NCI-H1092 treated with DMSO at 0.1 percent for 48 hours (cell line): Measurements from ENCODE around the gene PIP5K1B.

Experiments
- DNase-seq: peaks from one replicate; lab custom pipeline; 2025; lab: John Stamatoyannopoulos, UW

Gene PIP5K1B

DNA sequence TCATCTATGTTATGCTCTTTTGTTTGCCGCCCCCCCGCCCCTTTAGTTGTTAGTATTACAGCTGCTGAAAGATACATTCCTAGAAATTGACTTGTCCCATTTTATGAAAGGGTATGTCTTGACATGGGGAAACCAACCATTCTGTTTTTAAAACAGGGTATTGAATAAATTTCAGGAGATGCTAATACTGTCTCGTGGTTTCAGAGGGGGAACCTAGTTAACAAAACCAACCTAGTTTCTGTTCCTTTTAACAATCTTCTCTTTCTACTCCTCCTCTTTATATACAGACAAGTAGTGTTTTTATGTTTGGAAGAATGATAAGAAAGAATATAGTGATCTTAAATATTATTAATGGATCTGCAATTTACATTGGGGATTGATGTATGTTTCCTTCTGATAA lies 3.5 kb downstream of the PIP5K1B start:
- no peak for DNase-seq

DNA sequence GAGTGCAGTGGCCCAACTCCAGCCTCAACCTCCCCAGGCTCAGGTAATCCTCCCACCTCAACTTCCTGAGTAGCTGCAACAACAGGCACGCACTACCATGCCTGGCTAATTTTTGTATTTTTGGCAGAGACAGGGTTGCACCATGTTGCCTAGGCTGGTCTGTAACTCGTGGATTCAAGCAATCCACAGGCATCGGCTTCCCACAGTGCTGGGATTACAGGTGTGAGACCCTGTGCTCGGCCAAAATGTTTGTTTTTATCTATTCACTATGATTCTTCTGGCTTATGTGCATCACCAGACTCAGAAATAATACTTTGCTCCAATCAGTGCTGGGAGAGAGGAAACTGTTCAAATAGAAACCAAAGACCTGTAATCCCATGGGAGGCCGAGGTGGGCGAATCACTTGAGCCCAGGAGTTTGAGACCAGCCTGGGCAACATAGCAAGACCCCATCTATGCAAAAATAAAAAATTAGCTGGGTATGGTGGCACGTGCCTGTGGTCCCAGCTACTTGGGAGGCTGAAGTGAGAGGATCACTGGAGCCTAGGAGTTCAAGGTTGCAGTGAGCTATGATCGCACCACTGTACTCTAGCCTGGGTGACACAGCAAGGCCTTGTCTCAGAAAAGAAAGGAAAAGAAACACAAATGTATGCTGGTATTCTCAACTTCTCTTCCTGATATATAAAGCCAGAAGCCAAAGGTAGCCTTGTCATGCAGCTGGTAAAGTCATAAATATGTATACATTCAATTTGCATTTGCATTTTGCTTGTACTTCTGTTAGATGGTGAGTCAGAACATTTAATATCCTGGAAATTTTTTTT lies 4.5 kb downstream of the PIP5K1B start:
- no peak for DNase-seq

GRCh38 chr9:68710111-68710471 lies 5.1 kb downstream of the PIP5K1B start:
- DNase-seq, result no peak

DNA sequence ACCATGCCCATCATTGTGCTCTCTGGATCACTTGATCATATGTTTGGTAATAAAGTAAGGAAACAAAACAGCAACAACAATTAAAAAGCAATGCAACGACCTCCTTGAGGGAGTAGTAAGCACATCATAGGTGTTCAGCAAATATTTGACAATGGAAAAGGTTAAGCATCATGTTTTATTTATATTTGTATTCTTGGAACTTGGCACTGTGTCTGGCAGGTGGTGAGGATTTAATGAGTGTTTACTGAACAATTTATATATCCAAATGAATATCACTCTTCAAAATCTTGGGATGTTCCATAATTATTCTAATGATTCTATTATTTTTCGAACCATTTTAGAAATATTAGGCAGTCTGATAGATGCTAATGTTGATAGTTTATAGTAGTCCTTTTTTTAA lies 6.2 kb downstream of the PIP5K1B start:
- DNase-seq, result no peak

DNA sequence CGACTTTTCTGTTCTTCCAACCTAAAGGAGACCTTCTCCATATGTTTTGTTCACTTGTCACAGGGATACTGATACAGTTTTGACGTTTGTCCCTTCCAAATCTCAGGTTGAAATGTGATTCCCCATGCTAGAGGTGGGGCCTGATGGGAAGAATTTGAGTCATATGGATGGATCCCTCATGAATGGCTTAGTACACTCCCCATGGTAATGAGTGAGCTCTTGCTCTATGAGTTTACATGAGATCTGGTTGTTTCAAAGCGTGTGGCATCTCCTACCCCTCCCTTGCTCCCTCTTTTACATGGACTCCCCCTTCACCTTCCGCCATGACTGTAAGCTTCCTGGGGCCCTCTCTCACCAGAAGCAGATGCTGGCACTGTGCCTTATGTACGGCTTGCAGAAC lies 6.9 kb downstream of the PIP5K1B start:
- no peak for DNase-seq

- DNase-seq, result no peak
Observed at GRCh38 chr9:68714416-68715180, 9.6 kb downstream of the PIP5K1B start.

DNA sequence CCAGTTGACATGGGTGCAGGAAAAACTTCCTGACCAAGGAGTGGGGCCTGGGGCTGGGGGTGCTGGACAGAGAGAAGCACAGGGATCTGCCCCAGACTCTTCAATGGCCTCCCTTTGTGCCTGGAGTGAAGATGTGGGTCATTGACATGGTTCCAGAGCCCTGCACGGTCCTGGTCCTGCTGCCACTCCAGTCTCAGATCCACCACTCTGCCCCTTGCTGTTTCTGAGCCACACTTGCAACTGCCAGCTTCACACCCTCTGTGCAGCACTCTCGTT lies 10.1 kb downstream of the PIP5K1B start:
- no peak for DNase-seq

- no peak for DNase-seq
Observed at GRCh38 chr9:68717552-68718443, 12.8 kb downstream of the PIP5K1B start.

GRCh38 chr9:68719847-68720246 lies 14.8 kb downstream of the PIP5K1B start:
- DNase-seq, result no peak

- no peak for DNase-seq
Observed at GRCh38 chr9:68720656-68721313, 15.7 kb downstream of the PIP5K1B start.

DNA sequence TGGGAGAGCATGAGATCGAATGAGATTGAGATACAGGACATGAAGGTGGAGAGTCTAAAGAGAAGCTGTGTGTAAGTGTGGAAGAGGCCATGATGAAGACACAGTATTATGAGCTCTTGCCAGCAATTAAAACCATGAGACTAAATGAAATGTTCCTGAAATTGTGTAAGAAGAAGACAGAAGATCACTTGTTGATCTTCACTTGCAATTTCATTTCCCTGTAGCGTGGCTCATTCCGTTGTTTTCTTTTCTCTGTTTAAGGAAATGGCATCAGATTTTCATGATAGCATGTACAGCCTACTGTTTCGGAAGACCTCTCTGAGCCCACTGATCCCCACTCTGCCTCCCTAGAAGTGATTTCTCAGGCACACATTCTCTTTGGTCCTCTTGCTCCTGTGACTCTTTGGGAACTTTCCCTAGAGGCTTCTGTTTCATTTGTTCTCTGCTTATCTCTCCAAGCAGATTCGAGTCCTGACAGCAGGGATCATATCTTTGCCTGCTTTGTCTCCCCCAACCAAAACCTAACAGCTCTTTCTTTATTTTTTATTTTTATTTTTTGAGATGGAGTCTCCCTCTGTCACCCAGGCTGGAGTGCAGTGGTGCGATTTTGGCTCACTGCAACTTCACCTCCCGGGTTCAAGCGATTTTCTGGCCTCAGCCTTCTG lies 16.8 kb downstream of the PIP5K1B start:
- no peak for DNase-seq

DNA sequence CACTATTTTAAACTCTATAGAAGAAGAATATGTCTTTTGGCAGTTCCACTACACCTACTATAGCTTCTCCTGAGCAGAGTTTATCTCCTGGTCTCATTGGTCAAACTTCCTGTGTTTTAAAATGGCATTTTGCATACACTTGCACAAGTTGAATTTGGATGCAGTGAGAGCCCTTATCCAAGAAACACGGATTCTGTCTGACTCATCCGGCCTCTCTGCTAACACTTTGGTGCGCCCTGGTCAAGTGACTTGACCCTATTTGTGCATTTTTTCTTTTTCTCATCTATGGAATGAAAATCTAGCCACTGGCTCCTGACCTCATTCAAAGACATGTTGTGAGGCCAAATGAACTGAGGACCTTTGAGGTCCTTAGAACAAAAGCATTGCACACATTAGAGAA lies 20.0 kb downstream of the PIP5K1B start:
- no peak for DNase-seq

DNA sequence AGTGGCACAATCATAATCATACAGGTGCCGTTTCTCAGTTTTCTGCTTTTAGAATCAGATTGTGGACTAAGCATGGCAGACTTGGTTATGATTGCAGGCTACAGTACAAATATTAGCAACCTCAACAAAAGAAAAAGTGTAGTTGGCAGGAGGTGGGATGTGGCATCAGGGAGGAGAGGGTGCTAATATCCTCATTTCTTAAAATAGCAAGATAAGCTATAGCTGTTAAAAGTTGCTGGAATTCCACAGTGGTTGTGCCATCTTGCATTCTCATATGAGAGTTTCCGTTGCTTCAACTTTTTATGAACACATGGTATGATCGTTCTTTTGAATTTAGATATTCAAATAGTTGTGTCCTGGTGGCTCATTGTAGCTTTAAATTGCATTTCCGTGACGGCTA lies 21.4 kb downstream of the PIP5K1B start:
- DNase-seq, result no peak

GRCh38 chr9:68727636-68728035 lies 22.6 kb downstream of the PIP5K1B start:
- no peak for DNase-seq

DNA sequence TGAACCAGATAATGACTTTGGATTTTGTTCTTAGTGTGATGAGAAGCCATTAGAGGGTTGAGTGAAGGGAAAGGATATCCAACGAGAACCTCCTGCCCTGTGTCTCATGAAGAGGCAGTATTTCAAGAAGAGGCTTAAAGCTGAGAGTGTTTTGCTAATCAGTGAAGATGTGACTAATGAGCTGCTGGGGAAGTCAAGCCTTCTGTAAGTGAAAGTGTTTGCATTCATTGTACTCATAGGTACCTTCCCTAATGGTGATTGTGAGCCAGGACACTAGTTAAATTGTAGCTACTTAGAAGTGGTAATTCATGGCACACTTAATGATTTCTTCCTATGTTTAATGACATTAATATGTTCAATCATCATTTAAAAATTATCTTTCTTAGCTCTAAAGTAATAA lies 23.7 kb downstream of the PIP5K1B start:
- DNase-seq, result no peak

- no peak for DNase-seq
Observed at GRCh38 chr9:68730570-68731235, 25.7 kb downstream of the PIP5K1B start.

DNA sequence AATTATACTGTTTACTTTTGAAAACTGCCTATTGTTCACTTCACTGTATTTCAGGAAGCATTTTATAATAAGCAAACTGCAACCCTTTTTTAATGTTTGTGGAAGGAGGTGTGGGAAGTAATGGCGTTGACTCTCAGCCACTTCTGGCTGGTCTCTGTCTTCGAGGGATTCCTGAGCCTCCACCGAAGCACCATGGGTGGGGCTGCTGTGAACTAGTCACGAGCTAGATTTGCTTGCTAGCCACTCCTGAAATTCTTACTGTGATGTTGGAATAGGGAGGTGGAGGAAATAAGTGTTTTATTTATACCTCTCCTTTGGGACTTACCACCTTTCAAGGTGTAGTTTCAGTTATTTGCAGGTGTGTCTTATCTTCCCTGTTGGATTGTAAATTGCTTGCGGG lies 26.8 kb downstream of the PIP5K1B start:
- DNase-seq, result no peak

GRCh38 chr9:68732405-68733020 lies 27.5 kb downstream of the PIP5K1B start:
- DNase-seq, result no peak

GRCh38 chr9:68733021-68733405 lies 28.0 kb downstream of the PIP5K1B start:
- no peak for DNase-seq

- no peak for DNase-seq
Observed at GRCh38 chr9:68738358-68738757, 33.3 kb downstream of the PIP5K1B start.
